SU-DHL-6 (cell line): Measurements from ENCODE around the gene GABBR2.

Experiments used
- H2AFZ ChIP-seq: fragments of 200-600 bp; sonication (generic); 2 replicates; pipeline ENCODE4 v1.6.1; 2014; ENCODE audit warnings: low read depth, mild to moderate bottlenecking, moderate library complexity, mixed read lengths, antibody characterized with exemption, low read length; ENCODE audit not compliant: severe bottlenecking
- H3F3A ChIP-seq: fragments of 200-600 bp; shearing (Covaris generic); 2 replicates; pipeline ENCODE4 v1.6.0; 2016; ENCODE audit warnings: antibody characterized with exemption, mild to moderate bottlenecking; ENCODE audit not compliant: insufficient read depth
- H3K27ac ChIP-seq: fragments of 200-600 bp; sonication (generic); 2 replicates; pipeline ENCODE4 v1.5.1; 2016; ENCODE audit warnings: low read depth, mild to moderate bottlenecking, low read length, moderate library complexity, mixed read lengths
- H3K27me3 ChIP-seq: fragments of 200-600 bp; sonication (generic), shearing (Covaris generic); 2 replicates; pipeline ENCODE4 v1.6.0; 2014; ENCODE audit warnings: mild to moderate bottlenecking, low read length
- H3K36me3 ChIP-seq: fragments of 200-600 bp; sonication (generic); 2 replicates; pipeline ENCODE4 v1.6.1; 2014; ENCODE audit warnings: mild to moderate bottlenecking, low read length, mixed read lengths
- H3K4me2 ChIP-seq: fragments of 300-600, 200-600 bp; shearing (Covaris generic), sonication (generic); 2 replicates; pipeline ENCODE4 v1.6.0; 2014; ENCODE audit warnings: low read length, low read depth, mild to moderate bottlenecking; ENCODE audit not compliant: poor library complexity, severe bottlenecking
- H3K4me3 ChIP-seq: fragments of 200-600 bp; sonication (generic); 2 replicates; pipeline ENCODE4 v1.5.1; 2014; ENCODE audit warnings: antibody characterized with exemption, low read length, mild to moderate bottlenecking, mixed read lengths; ENCODE audit not compliant: insufficient read depth, poor library complexity, severe bottlenecking
- H3K79me2 ChIP-seq: fragments of 200-600 bp; sonication (generic); 2 replicates; pipeline ENCODE4 v1.6.1; 2014; ENCODE audit warnings: mild to moderate bottlenecking, low read length, moderate library complexity; ENCODE audit not compliant: insufficient read depth
- H3K9ac ChIP-seq: fragments of 200-600 bp; sonication (generic); 2 replicates; pipeline ENCODE4 v1.7.0; 2014; ENCODE audit warnings: mild to moderate bottlenecking, low read length
- H3K9me2 ChIP-seq: fragments of 200-600 bp; sonication (generic); replicated peaks from 2 replicates; pipeline ENCODE4 v1.6.1; 2014; ENCODE audit warnings: low read length; ENCODE audit not compliant: insufficient read depth
- H3K9me3 ChIP-seq: fragments of 200-600 bp; sonication (generic); 2 replicates; pipeline ENCODE4 v1.6.1; 2014; ENCODE audit warnings: low read length, mixed read lengths; ENCODE audit not compliant: insufficient read depth
- H4K20me1 ChIP-seq: fragments of 200-600 bp; sonication (generic); 2 replicates; pipeline ENCODE4 v1.6.1; 2014; ENCODE audit warnings: low read depth, mild to moderate bottlenecking, antibody characterized with exemption, low read length, moderate library complexity, mixed read lengths
- EZH2phosphoT487 ChIP-seq: fragments of 200-600 bp; sonication (generic), shearing (Covaris generic); conservative IDR thresholded peaks from 2 replicates; pipeline ENCODE4 v1.6.1; 2018; ENCODE audit warnings: mild to moderate bottlenecking, antibody characterized with exemption, low read length, moderate library complexity, mixed read lengths
- TF ChIP-seq, protein P1 (sequence below): fragments of 200-600 bp; sonication (generic); IDR thresholded peaks from one replicate; pipeline ENCODE4 v1.5.1; 2017; ENCODE audit warnings: antibody characterized with exemption, mild to moderate bottlenecking, low read length, moderate library complexity; ENCODE audit not compliant: insufficient read depth, poor library complexity, severe bottlenecking

The GABBR2 gene

DNA sequence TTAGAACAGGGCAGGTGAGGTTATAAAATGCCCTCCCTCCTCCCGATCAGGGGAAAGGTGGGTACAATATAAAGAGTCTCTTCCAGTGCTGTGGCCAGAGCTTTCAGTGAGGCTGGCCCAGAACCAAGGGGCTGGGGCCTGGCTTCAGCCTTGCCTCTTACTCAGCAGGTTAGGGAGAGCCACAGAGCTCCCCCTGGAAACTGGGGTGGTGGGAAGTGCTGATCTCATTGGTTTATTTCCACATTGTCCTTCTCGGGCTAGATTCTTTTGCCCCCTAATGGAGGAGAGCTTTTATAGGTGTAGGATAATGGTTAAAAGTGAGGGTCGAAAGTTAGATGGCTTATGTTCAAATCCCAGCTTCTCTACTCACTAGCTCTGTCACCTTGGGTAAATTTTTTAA, 266.6 kb downstream of the GABBR2 start:
- Histone ChIP-seq H3K27ac (no peak overlapping the region), H4K20me1 (no peaks in the 10 kb centered on the region), H3K36me3 (no peaks in the 10 kb centered on the region), H3K9me3 (no peaks in the 10 kb centered on the region), H3F3A (no peaks in the 10 kb centered on the region), H3K4me3 (no peak overlapping the region), H3K27me3 (no peaks in the 10 kb centered on the region), H3K4me2 (no peak overlapping the region), H3K9me2 (no peaks in the 10 kb centered on the region), H3K79me2 (no peaks in the 10 kb centered on the region), H3K9ac (no peak overlapping the region), H2AFZ (no peak overlapping the region)
- TF ChIP-seq EZH2phosphoT487 = no peak
- TF ChIP-seq, protein P1, sequence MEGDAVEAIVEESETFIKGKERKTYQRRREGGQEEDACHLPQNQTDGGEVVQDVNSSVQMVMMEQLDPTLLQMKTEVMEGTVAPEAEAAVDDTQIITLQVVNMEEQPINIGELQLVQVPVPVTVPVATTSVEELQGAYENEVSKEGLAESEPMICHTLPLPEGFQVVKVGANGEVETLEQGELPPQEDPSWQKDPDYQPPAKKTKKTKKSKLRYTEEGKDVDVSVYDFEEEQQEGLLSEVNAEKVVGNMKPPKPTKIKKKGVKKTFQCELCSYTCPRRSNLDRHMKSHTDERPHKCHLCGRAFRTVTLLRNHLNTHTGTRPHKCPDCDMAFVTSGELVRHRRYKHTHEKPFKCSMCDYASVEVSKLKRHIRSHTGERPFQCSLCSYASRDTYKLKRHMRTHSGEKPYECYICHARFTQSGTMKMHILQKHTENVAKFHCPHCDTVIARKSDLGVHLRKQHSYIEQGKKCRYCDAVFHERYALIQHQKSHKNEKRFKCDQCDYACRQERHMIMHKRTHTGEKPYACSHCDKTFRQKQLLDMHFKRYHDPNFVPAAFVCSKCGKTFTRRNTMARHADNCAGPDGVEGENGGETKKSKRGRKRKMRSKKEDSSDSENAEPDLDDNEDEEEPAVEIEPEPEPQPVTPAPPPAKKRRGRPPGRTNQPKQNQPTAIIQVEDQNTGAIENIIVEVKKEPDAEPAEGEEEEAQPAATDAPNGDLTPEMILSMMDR = no peak

DNA sequence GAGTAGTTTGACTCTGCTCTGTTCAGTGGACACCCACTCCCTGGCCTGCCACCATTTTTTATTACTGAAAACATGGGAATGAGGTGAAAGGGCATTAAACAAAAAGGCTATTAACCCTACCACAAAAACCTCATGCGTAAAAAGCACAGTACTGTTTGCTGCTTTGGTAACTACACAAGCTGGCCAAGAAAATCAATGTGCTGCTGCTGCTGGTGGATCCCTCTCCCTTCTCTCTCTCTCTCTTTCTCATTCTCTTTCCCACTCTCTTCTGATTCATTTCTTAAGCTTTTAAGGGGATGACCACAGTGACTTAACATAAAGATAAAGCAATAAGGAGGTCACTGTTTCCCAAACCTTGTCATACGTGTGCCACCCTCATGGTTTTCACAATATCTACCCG, 270.1 kb downstream of the GABBR2 start:
- Histone ChIP-seq H4K20me1 (no peaks in the 10 kb centered on the region), H3K4me3 (no peak overlapping the region)

DNA sequence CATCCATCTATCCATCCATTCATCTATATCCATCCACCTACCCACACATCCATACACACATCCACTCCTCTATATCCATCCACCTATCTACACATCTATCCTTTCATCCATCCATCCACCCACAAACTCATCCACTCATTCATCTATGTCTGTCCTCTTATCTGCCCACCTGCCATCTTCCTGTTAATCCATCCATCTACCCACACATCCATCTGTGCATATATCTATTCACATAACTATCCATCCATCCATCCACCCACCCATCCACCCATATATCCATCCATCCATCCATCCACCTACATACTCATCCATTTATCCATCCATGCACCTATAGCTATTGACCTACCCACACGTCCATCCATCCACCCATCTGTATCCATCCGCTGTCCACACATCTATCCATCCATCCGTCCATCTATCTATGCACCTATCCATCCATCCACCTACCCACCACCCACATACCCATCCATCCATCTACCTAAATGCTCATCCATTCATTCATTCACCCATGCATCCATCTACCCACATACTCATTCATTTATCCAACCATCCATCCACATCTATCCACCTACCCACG, 271.2 kb downstream of the GABBR2 start:
- Histone ChIP-seq H3K4me3 (no peak overlapping the region), H3K27me3 (no peaks in the 10 kb centered on the region), H3K4me2 (no peak overlapping the region), H3K36me3 (no peaks in the 10 kb centered on the region), H4K20me1 (no peaks in the 10 kb centered on the region), H3F3A (no peaks in the 10 kb centered on the region), H2AFZ (no peak overlapping the region), H3K9me2 (no peaks in the 10 kb centered on the region), H3K79me2 (no peaks in the 10 kb centered on the region), H3K9ac (no peak overlapping the region), H3K27ac (no peak overlapping the region), H3K9me3 (no peaks in the 10 kb centered on the region)
- TF ChIP-seq EZH2phosphoT487 = no peak
- TF ChIP-seq, protein P1 = no peak

More for the DNA sequence above, 270.1 kb downstream of the GABBR2 start:
- no peaks in the 10 kb centered on the region for H3F3A ChIP-seq
- H3K9me2 ChIP-seq = no peaks in the 10 kb centered on the region
- H3K27me3 ChIP-seq = no peaks in the 10 kb centered on the region
- no peaks in the 10 kb centered on the region for H3K36me3 ChIP-seq
- TF ChIP-seq EZH2phosphoT487 = no peak
- TF ChIP-seq, protein P1 = no peak
- H3K9ac ChIP-seq = no peak overlapping the region
- H3K9me3 ChIP-seq = no peaks in the 10 kb centered on the region
- no peak overlapping the region for H2AFZ ChIP-seq
- no peak overlapping the region for H3K27ac ChIP-seq
- H3K79me2 ChIP-seq = no peaks in the 10 kb centered on the region
- H3K4me2 ChIP-seq = no peak overlapping the region
